ENCODE results near the gene COG5. TPM values are rescaled to one million over a fixed set of nuclear protein-coding genes. Genes with fewer than 3 reads are reported as not detected.

The COG5 gene
- total and polyA plus RNA-seq, 2 of the 8 experiments (the other 6 are each of a cell fraction or from before 2014, with no cell fraction given): 10.5 to 28.1 TPM

DNA sequence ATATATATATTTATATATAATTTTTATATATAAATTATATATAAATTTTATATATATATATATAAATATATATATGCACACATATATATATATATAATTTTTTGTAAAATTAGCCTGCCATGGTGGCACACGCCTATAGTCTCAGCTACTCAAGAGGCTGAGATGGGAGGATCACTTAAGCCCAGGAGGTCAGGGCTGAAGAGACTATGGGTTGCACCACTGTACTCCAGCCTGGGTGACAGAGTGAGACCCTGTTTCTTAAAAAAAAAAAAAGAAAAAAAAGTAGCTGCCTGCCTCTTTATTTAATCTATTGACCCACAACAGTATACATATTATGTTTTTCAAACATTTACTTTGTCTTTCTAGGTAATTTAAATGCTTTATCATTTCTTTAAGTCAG lies 35.5 kb upstream of the COG5 start:
- Histone ChIP-seq H2BK12ac (ENCODE audit: low read depth, low read length) (no peak overlapping the region), H3K4me3 (ENCODE audit: extremely low read depth in 1 of 4, insufficient read depth in 2 of 4, low read depth in 3 of 4, low read length in 4 of 4) (no peak overlapping the region), H2BK120ac (replicated peaks; ENCODE audit: low read depth, low read length) (no peak overlapping the region), H3K4ac (replicated peaks; ENCODE audit: insufficient read length, low read depth, low read length) (no peak overlapping the region), H2AK5ac (ENCODE audit: low read depth, low read length) (no peak overlapping the region), H3K27me3 (replicated peaks in 1 of 4; ENCODE audit: control insufficient read depth in 3 of 4, extremely low read depth in 1 of 4, insufficient read depth in 3 of 4, low read length in 3 of 4) (no peaks in the 10 kb centered on the region), H3K79me2 (ENCODE audit: control insufficient read depth in 1 of 2, insufficient read depth in 2 of 2, low read length in 2 of 2) (no peaks in the 10 kb centered on the region), H3K9ac (replicated peaks in 1 of 4; ENCODE audit: extremely low read depth in 1 of 4, low read depth in 3 of 4, low read length in 3 of 4) (no peak overlapping the region), H3K4me1 (replicated peaks in 1 of 4; ENCODE audit: control insufficient read depth in 3 of 4, insufficient read depth in 4 of 4, low read length in 3 of 4) (peaks cover 0 to 2% (median 0%) of the 10 kb centered on the region in 4 experiments; a peak in 1 of 7 replicates), H2BK20ac (ENCODE audit: low read length) (no peak overlapping the region), H4K91ac (replicated peaks; ENCODE audit: insufficient read length, low read length) (no peak overlapping the region), H3K14ac (ENCODE audit: insufficient read length) (no peak overlapping the region), H3K9me3 (ENCODE audit: insufficient read depth in 2 of 2, low read depth in 1 of 2, low read length in 1 of 2) (no peaks in the 10 kb centered on the region), H2AFZ (ENCODE audit: low read length) (no peak overlapping the region), H3K23ac (ENCODE audit: insufficient read length) (no peak overlapping the region), H4K20me1 (replicated peaks in 1 of 2; ENCODE audit: control insufficient read depth in 1 of 2, insufficient read depth in 2 of 2, low read length in 2 of 2) (no peaks in the 10 kb centered on the region), H4K5ac (ENCODE audit: insufficient read length, low read depth, low read length) (no peak overlapping the region), H3K4me2 (ENCODE audit: insufficient read depth in 1 of 2, low read depth in 2 of 2, low read length in 2 of 2) (no peak overlapping the region), H3K79me1 (ENCODE audit: low read depth, low read length) (no peaks in the 10 kb centered on the region), H3K23me2 (ENCODE audit: low read depth, low read length) (no peaks in the 10 kb centered on the region), H3K56ac (replicated peaks; ENCODE audit: insufficient read length, low read depth, low read length) (no peak overlapping the region), H4K8ac (ENCODE audit: extremely low read depth, insufficient read depth, low read length) (no peak overlapping the region), H2BK5ac (ENCODE audit: low read depth, low read length) (no peak overlapping the region), H3K27ac (ENCODE audit: low read depth, low read length) (no peak overlapping the region), H3K18ac (ENCODE audit: extremely low read depth, low read length) (no peak overlapping the region), H3K36me3 (ENCODE audit: control insufficient read depth in 2 of 4, insufficient read depth in 4 of 4, low read length in 3 of 4) (peaks cover 0 to 4% (median 0%) of the 10 kb centered on the region in 4 experiments; a peak in 2 of 8 replicates), H2BK15ac (ENCODE audit: low read length) (no peak overlapping the region)
- no peak for DNase-seq (ENCODE audit: low read depth in 1 of 2, low spot score in 2 of 2)
- 83% methylated on average over 1 of the region's 1 CpG; no CpG with 5 or more reads in 1 of the 2 experiments for WGBS, 2 experiments (ENCODE audit: extremely low coverage in 1 of 2, insufficient coverage in 1 of 2, insufficient read length in 1 of 2, insufficient replicate concordance in 2 of 2, low coverage in 1 of 2, low lambda C conversion rate in 2 of 2, missing lambda C conversion rate in 1 of 2)
- FAIRE-seq: no peak
- ChIA-PET CTCF (ENCODE audit: partially characterized antibody) (no interaction called here), POLR2A (ENCODE audit: partially characterized antibody) (no interaction called here)
- TF ChIP-seq, protein P1, sequence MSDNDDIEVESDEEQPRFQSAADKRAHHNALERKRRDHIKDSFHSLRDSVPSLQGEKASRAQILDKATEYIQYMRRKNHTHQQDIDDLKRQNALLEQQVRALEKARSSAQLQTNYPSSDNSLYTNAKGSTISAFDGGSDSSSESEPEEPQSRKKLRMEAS (IDR thresholded peaks at IDR 0.05): no peak
- TF ChIP-seq CEBPB (IDR thresholded peaks at IDR 0.05; ENCODE audit: low read depth, low read length) (no peak), HDAC6 (IDR thresholded peaks at IDR 0.05; ENCODE audit: low read depth, low read length) (no peak), JUND (IDR thresholded peaks at IDR 0.05; ENCODE audit: low read length) (no peak), TBP (IDR thresholded peaks at IDR 0.05; ENCODE audit: low read depth, low read length) (no peak)
